Psoas muscle (tissue), 8 donors: ENCODE measurements around the gene ARMS2. TPM values are rescaled to one million over a fixed set of nuclear protein-coding genes. Genes with fewer than 3 reads are reported as not detected.

Experiments used
- ATAC-seq, 4 donors: fragments of 200-7000 bp; cut with Tn5 transposase; one replicate each; pipeline ENCODE4 v1.9.1; 2020; ENCODE audit warnings: moderate library complexity in 3 of 4, mild to moderate bottlenecking in 2 of 4
- DNase-seq, 2 donors: peaks; one replicate each; pipeline ENCODE4 v3.0.0-alpha.2; 2020
- H3K27ac ChIP-seq: fragments of 200-600 bp; one replicate; pipeline ENCODE4 v1.8.0; 2022
- H3K27me3 ChIP-seq, 3 donors: fragments of 200-600 bp in 1 of 3; one replicate each; pipeline versions ENCODE4 v1.6.1 to v1.8.0; 2013 to 2022; ENCODE audit warnings: low read length in 2 of 3, mild to moderate bottlenecking in 2 of 3, moderate library complexity in 1 of 3; ENCODE audit not compliant: insufficient read depth in 3 of 3
- H3K36me3 ChIP-seq, 2 donors: fragments of 200-600 bp in 1 of 2; one replicate each; pipeline versions ENCODE4 v1.6.1 to v1.8.0; 2013 to 2022; ENCODE audit warnings: low read depth in 1 of 2, mild to moderate bottlenecking in 1 of 2, moderate library complexity in 1 of 2; ENCODE audit not compliant: insufficient read depth in 1 of 2
- H3K4me1 ChIP-seq: fragments of 200-600 bp; one replicate; pipeline ENCODE4 v1.8.0; 2022
- H3K4me3 ChIP-seq: fragments of 200-600 bp; one replicate; pipeline ENCODE4 v1.8.0; 2022; ENCODE audit warnings: mild to moderate bottlenecking
- H3K9me3 ChIP-seq: fragments of 200-600 bp; one replicate; pipeline ENCODE4 v1.8.0; 2022
- CTCF ChIP-seq: fragments of 200-600 bp; IDR thresholded peaks from one replicate; pipeline ENCODE4 v1.8.0; 2022; ENCODE audit warnings: antibody characterized with exemption
- WGBS, 3 donors: extraction: QIAGEN DNeasy Blood & Tissue Kit; methylation state at CpG; one replicate each; pipeline versions ENCODE4 v1.1.6 to v1.1.7; 2013; 5-methylcytosine and 5-hydroxymethylcytosine counted together
- intact Hi-C, 2 donors: fragments of 100-400 bp; cut with DNase I; formaldehyde crosslinking; loops; one replicate each; pipeline versions ENCODE4 v1.11.0 to v1.14.2; 2022
- long read RNA-seq, 2 donors: library from polyadenylated mRNA; unstranded; transcript quantifications; one replicate each; pipeline ENCODE4 v2.0.0, GENCODE V29; 2021
- polyA plus RNA-seq, 3 donors: library from polyadenylated mRNA; stranded (reverse); fragments of 200-250 nt; gene quantifications; one replicate each; pipeline ENCODE4 v1.2.3, GENCODE V29; 2013
- total RNA-seq, 4 donors: library from RNA; stranded (reverse); fragmentation: NEBNext Ultra II Directional in 2 of 4; extraction: Animal tissue kit (Norgen Biotek cat#: 25700) in 2 of 4; gene quantifications; one replicate each; pipeline versions ENCODE4 v1.2.1 to v1.2.4, GENCODE V29; 2021 to 2023
- donor health status: healthy with polysubstance abuse.
- donor health status: DM: no; HTN: no; CAD: no; lungs with moderate emphysema.
- donor health status: Bipolar disorder and iron deficiency.
- donor health status: healthy.
- donor health status: DM: yes; HTN: yes; CAD: no.
- donor health status: DM: no; HTN: no; CAD: no.
- donor health status: DM: no; HTN: no; CAD: no.
- donor health status: DM: yes; HTN: yes; CAD: no.

ARMS2 gene
- total RNA-seq (not detected), polyA plus RNA-seq (under 1 TPM in 1 of 3 donors, not detected in 2; 0.47 TPM)
- long read RNA-seq, donor 1: 0 reads
- long read RNA-seq, donor 2: 0 reads

- Histone ChIP-seq H3K27me3 (peaks cover 0 to 2% (median 0%) of the 10 kb centered on the region in 3 donors), H3K36me3 (no peaks in the 10 kb centered on the region), H3K9me3 (no peaks in the 10 kb centered on the region), H3K4me1 (peaks cover 2% of the 10 kb centered on the region), H3K27ac (no peak within 1 kb of the TSS), H3K4me3 (no peak within 1 kb of the TSS)
- no peak for TF ChIP-seq CTCF
- ATAC-seq (no peak), DNase-seq (no peak)
- WGBS, 3 donors: 80 to 86% (median 81%) methylated on average over 7 of the region's 7 CpGs
- intact Hi-C loops: no loop called here
Observed at GRCh38 chr10:122454603-122455080, at the start of gene ARMS2. Gene ARMS2, plus strand, starts transcription at chr10:122454653. Its CDS starts 75 bp downstream, at chr10:122454728.

GRCh38 chr10:122407375-122408125 lies 46.9 kb upstream of the ARMS2 start:
- TF ChIP-seq CTCF: no peak
- intact Hi-C loops: no loop called here
- WGBS, 3 donors: 78 to 80% (median 79%) methylated on average over 8 of the region's 8 CpGs
- ATAC-seq: no peak
- DNase-seq: no peak
- H3K36me3 ChIP-seq: peaks cover 0 to 77% of the 10 kb centered on the region in 2 donors
- H3K4me3 ChIP-seq: no peak overlapping the region
- H3K27ac ChIP-seq: no peak overlapping the region
- no peaks in the 10 kb centered on the region for H3K27me3 ChIP-seq
- no peaks in the 10 kb centered on the region for H3K9me3 ChIP-seq
- no peaks in the 10 kb centered on the region for H3K4me1 ChIP-seq

GRCh38 chr10:122413327-122413726 lies 41.1 kb upstream of the ARMS2 start:
- intact Hi-C loops: no loop called here
- peaks cover 6 to 78% of the 10 kb centered on the region in 2 donors for H3K36me3 ChIP-seq
- TF ChIP-seq CTCF: no peak
- no peak for DNase-seq
- no peak overlapping the region for H3K4me3 ChIP-seq
- no peaks in the 10 kb centered on the region for H3K27me3 ChIP-seq
- no peak overlapping the region for H3K27ac ChIP-seq
- no peaks in the 10 kb centered on the region for H3K9me3 ChIP-seq
- no peaks in the 10 kb centered on the region for H3K4me1 ChIP-seq
- ATAC-seq: no peak

GRCh38 chr10:122417667-122418066 lies 36.8 kb upstream of the ARMS2 start:
- DNase-seq (no peak), ATAC-seq (no peak)
- H3K9me3 ChIP-seq: no peaks in the 10 kb centered on the region
- peaks cover 6 to 96% of the 10 kb centered on the region in 2 donors for H3K36me3 ChIP-seq
- H3K27me3 ChIP-seq: no peaks in the 10 kb centered on the region
- intact Hi-C loops: no loop called here
- 94 to 98% (median 94%) methylated on average over 2 of the region's 2 CpGs for WGBS, 3 donors
- H3K4me1 ChIP-seq: no peaks in the 10 kb centered on the region
- no peak for TF ChIP-seq CTCF
- no peak overlapping the region for H3K27ac ChIP-seq
- H3K4me3 ChIP-seq: no peak overlapping the region
